ENCODE results near the gene TMEM161A. TPM values are rescaled to one million over a fixed set of nuclear protein-coding genes. Genes with fewer than 3 reads are reported as not detected.

The TMEM161A gene
- polyA plus RNA-seq, 1 donor from 2014 or later = 19.5 TPM

GRCh38 chr19:19185853-19186740, 47.8 kb upstream of the TMEM161A start:
- TF ChIP-seq CTCF (IDR thresholded peaks at IDR 0.05; ENCODE audit: poor library complexity, severe bottlenecking) = peak; percentile 25
- no peak for TF ChIP-seq REST (IDR thresholded peaks at IDR 0.05; ENCODE audit: borderline replicate concordance)
- TF ChIP-seq MXI1 (conservative IDR thresholded peaks at IDR 0.05; ENCODE audit: poor library complexity, severe bottlenecking) = no peak
- TF ChIP-seq EZH2 (IDR thresholded peaks at IDR 0.05; ENCODE audit: borderline replicate concordance, insufficient read depth, low read length, poor library complexity, severe bottlenecking) = no peak
- TF ChIP-seq POLR2AphosphoS5 (IDR thresholded peaks at IDR 0.05) = no peak
- Histone ChIP-seq H3K79me2 (replicated peaks; ENCODE audit: insufficient read depth, low read length) (peaks cover 10% of the 10 kb centered on the region), H3K9me3 (ENCODE audit: low read length) (no peaks in the 10 kb centered on the region), H3K9ac (ENCODE audit: low read length) (no peak overlapping the region), H3K4me2 (ENCODE audit: low read length) (no peak overlapping the region), H3K27me3 (ENCODE audit: insufficient read depth, low read depth, low read length) (no peaks in the 10 kb centered on the region), H3K4me3 (ENCODE audit: low read length) (no peak overlapping the region), H3K36me3 (ENCODE audit: insufficient read depth, low read length) (no peaks in the 10 kb centered on the region), H2AFZ (ENCODE audit: low read depth, low read length) (no peak overlapping the region), H3F3A (ENCODE audit: insufficient read depth, low read length, poor library complexity, severe bottlenecking) (no peaks in the 10 kb centered on the region), H3K9me2 (ENCODE audit: insufficient read depth, low read length) (no peaks in the 10 kb centered on the region), H4K20me1 (ENCODE audit: insufficient read depth) (no peaks in the 10 kb centered on the region), H3K27ac (ENCODE audit: low read length) (no peak overlapping the region)

- H3K4me2 ChIP-seq (ENCODE audit: low read length) = no peak overlapping the region
- no peaks in the 10 kb centered on the region for H4K20me1 ChIP-seq (ENCODE audit: insufficient read depth)
- H3K9ac ChIP-seq (ENCODE audit: low read length) = no peak overlapping the region
- no peaks in the 10 kb centered on the region for H3K36me3 ChIP-seq (ENCODE audit: insufficient read depth, low read length)
- no peaks in the 10 kb centered on the region for H3F3A ChIP-seq (ENCODE audit: insufficient read depth, low read length, poor library complexity, severe bottlenecking)
- no peak for TF ChIP-seq MXI1 (conservative IDR thresholded peaks at IDR 0.05; ENCODE audit: poor library complexity, severe bottlenecking)
- TF ChIP-seq EZH2 (IDR thresholded peaks at IDR 0.05; ENCODE audit: borderline replicate concordance, insufficient read depth, low read length, poor library complexity, severe bottlenecking) = no peak
- TF ChIP-seq EP300 (conservative IDR thresholded peaks at IDR 0.05; ENCODE audit: poor library complexity, severe bottlenecking) = no peak
- no peak for TF ChIP-seq CTCF (IDR thresholded peaks at IDR 0.05; ENCODE audit: poor library complexity, severe bottlenecking)
- no peak for TF ChIP-seq REST (IDR thresholded peaks at IDR 0.05; ENCODE audit: borderline replicate concordance)
- TF ChIP-seq RAD21 (conservative IDR thresholded peaks at IDR 0.05) = no peak
- TF ChIP-seq POLR2AphosphoS5 (IDR thresholded peaks at IDR 0.05) = no peak
- no peak for TF ChIP-seq TAF1 (IDR thresholded peaks at IDR 0.05; ENCODE audit: low read depth)
- TF ChIP-seq SMC3 (conservative IDR thresholded peaks at IDR 0.05; ENCODE audit: poor library complexity) = no peak
- H3K27ac ChIP-seq (ENCODE audit: low read length) = no peak overlapping the region
- no peaks in the 10 kb centered on the region for H3K9me2 ChIP-seq (ENCODE audit: insufficient read depth, low read length)
- no peak overlapping the region for H2AFZ ChIP-seq (ENCODE audit: low read depth, low read length)
- no peaks in the 10 kb centered on the region for H3K9me3 ChIP-seq (ENCODE audit: low read length)
- H3K27me3 ChIP-seq (ENCODE audit: insufficient read depth, low read depth, low read length) = no peaks in the 10 kb centered on the region
- no peak overlapping the region for H3K4me3 ChIP-seq (ENCODE audit: low read length)
- H3K79me2 ChIP-seq (replicated peaks; ENCODE audit: insufficient read depth, low read length) = no peaks in the 10 kb centered on the region
Measured at GRCh38 chr19:19181488-19181998, 43.3 kb upstream of the TMEM161A start.

All from neural cell (in vitro differentiated cells).